ENCODE measurements around the gene GTF3C2.
"Not testable (repeated sequence)": the region's sequence is repeated elsewhere in the genome, so short reads cannot be mapped to it uniquely, and the experiment has no call there.

GTF3C2 gene

GRCh38 chr2:27373567-27373966, 17.0 kb upstream of the GTF3C2 start:
- no peak for DNase-seq

GRCh38 chr2:27372937-27373336, 16.4 kb upstream of the GTF3C2 start:
- DNase-seq = no peak

GRCh38 chr2:27370816-27371620, 14.5 kb upstream of the GTF3C2 start:
- peak; percentile 56 for DNase-seq

- DNase-seq = peak; percentile 99
These were observed 13.7 kb upstream of the GTF3C2 start, which contains the start of the genes EIF2B4 and SNX17 for GRCh38 chr2:27370026-27370815. Gene EIF2B4, minus strand, starts transcription at chr2:27370338. Its CDS starts 24 bp downstream, at chr2:27370314. Gene SNX17, plus strand, starts transcription at chr2:27370616. Its CDS starts 128 bp downstream, at chr2:27370744.

- peak; percentile 43 for DNase-seq
These were observed 13.0 kb upstream of the GTF3C2 start for GRCh38 chr2:27369471-27370025.

- no peak for DNase-seq
These were observed 7.4 kb upstream of the GTF3C2 start for GRCh38 chr2:27363933-27364332.

- DNase-seq = no peak
These were observed 6.3 kb upstream of the GTF3C2 start for GRCh38 chr2:27362678-27363420.

- peak; percentile 48 for DNase-seq
These were observed 545 bp downstream of the GTF3C2 start for GRCh38 chr2:27356056-27356381.

GRCh38 chr2:27354597-27354927, 2.0 kb downstream of the GTF3C2 start:
- DNase-seq = no peak

- no peak for DNase-seq
These were observed 2.6 kb downstream of the GTF3C2 start for GRCh38 chr2:27353762-27354596.

- not testable (repeated sequence) for DNase-seq
These were observed 3.2 kb downstream of the GTF3C2 start for GRCh38 chr2:27353386-27353761.

GRCh38 chr2:27351802-27352598, 4.6 kb downstream of the GTF3C2 start:
- DNase-seq = no peak

- no peak for DNase-seq
These were observed 6.4 kb downstream of the GTF3C2 start for GRCh38 chr2:27350106-27350693.

GRCh38 chr2:27347641-27348040, 8.9 kb downstream of the GTF3C2 start:
- no peak for DNase-seq

GRCh38 chr2:27336173-27336572, 20.4 kb downstream of the GTF3C2 start:
- no peak for DNase-seq

- DNase-seq = no peak
These were observed 21.3 kb downstream of the GTF3C2 start for GRCh38 chr2:27335311-27335710.

GRCh38 chr2:27324720-27325119, 31.8 kb downstream of the GTF3C2 start:
- no peak for DNase-seq

- no peak for DNase-seq
These were observed 32.8 kb downstream of the GTF3C2 start for GRCh38 chr2:27323596-27324285.

GRCh38 chr2:27322766-27323595, 33.6 kb downstream of the GTF3C2 start, which contains the start of gene MPV17:
Gene MPV17, minus strand, starts transcription at chr2:27323097. Its CDS starts 580 bp downstream, at chr2:27322517.
- peak; percentile 90 for DNase-seq
